Middle frontal gyrus (tissue), 1 donor: ENCODE results near the gene ARHGEF28.

Source experiments
- DNase-seq: peaks from one replicate; pipeline ENCODE4 v3.0.0-alpha.2; 2015; ENCODE audit warnings: low spot score; ENCODE audit errors: extremely low spot score

The ARHGEF28 gene

GRCh38 chr5:73922875-73923557 lies 297.0 kb downstream of the ARHGEF28 start:
- no peak for DNase-seq

GRCh38 chr5:73928476-73929070 lies 302.6 kb downstream of the ARHGEF28 start:
- no peak for DNase-seq

DNA sequence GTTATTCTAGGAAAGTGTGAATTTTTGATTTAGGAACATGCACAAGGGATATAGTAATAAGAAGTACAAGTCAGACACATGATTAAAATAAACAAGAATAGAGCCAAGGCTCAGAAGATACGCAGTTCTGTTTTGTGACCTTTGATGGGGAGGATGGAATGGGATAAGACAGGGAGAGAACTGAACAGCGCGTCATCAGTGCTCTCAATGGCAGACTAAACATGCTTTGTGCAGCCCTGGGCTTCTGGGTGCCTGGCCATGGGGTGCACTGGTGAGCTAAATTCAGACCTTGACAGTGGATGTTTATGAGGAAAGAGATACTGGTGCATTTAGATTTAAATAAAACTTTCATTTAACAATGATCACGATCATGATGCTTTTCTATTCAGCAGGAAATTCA lies 309.7 kb downstream of the ARHGEF28 start:
- no peak for DNase-seq

GRCh38 chr5:73938280-73938937 lies 312.4 kb downstream of the ARHGEF28 start:
- no peak for DNase-seq

- no peak for DNase-seq
Measured at GRCh38 chr5:73938938-73939320, 312.9 kb downstream of the ARHGEF28 start.

GRCh38 chr5:73939557-73939956 lies 313.6 kb downstream of the ARHGEF28 start:
- no peak for DNase-seq

DNA sequence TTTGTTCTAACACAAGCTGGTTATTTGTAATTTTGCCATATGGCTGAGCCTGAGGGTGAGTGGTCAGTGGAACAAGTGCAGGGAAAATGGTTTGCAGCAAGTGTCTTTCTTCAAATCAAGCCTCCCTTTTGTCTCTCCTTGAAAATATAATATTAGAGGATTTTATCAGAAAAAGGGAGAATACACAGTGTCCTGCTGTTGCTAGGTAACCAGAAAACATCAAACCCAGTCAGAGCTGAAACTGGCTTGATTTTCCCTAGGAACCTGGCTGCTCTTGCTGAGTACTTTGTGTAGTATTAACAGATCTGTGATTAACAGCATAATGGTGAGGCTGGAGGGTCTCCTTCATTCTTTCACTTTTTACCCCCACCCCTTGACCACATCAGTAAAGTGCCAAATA lies 314.0 kb downstream of the ARHGEF28 start:
- DNase-seq, result no peak

DNA sequence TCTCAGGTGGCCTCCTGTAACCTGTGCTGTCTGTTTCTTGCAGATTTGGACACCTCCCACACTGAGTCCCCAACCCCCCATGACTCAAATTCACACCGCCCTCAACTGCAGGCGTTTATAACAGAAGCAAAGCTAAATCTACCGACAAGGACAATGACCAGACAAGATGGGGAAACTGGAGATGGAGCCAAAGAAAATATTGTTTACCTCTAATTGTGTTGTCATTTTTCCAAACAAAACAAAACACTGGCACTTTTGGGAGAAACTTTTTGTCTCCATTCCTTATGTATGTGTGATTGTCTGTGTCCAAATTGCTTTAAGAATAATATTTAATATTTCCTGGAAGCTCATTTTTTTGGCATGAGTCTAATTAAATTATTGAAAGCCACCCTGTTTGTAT lies 314.8 kb downstream of the ARHGEF28 start:
- no peak for DNase-seq

- DNase-seq, result no peak
Measured at GRCh38 chr5:73942783-73943182, 316.8 kb downstream of the ARHGEF28 start.

DNA sequence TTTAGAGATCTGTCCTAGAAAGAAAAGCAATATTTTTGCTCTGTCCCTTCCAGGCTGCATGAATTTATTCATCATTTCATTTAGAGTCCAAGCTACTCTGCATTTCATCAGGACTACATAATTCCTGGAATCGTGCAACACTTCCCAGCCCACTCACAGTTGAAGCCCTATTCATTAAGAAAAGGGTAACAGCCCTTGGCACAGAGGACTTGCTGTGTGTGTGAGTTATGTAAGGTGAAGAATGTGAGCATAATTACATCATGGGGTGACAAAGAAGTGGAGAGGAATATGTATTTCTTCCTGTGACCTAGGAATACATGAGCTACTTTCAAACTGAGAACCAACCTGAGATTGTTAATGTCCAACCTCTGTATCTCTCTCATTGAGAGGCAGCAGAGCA lies 317.4 kb downstream of the ARHGEF28 start:
- no peak for DNase-seq

DNA sequence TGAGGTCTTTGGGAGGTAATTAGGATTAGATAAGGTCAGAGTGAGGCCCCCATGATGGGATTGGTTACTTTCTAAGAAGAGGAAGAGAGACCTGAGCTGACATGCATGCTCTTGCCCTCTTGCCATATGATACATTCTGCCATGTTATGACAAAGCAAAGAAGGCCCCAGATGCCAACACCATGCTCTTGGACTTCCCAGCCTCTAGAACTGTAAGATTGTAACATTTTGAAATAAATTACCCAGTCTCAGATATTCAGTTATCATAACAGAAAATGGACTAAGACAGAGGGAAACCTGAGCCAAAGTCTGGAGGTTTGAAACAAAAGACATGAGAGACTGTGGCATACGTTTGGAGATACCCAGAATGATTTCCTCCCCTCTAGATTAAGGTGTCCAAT lies 318.6 kb downstream of the ARHGEF28 start:
- no peak for DNase-seq

GRCh38 chr5:73945505-73945904 lies 319.5 kb downstream of the ARHGEF28 start:
- DNase-seq, result no peak

GRCh38 chr5:73946278-73946677 lies 320.3 kb downstream of the ARHGEF28 start:
- DNase-seq, result no peak

DNA sequence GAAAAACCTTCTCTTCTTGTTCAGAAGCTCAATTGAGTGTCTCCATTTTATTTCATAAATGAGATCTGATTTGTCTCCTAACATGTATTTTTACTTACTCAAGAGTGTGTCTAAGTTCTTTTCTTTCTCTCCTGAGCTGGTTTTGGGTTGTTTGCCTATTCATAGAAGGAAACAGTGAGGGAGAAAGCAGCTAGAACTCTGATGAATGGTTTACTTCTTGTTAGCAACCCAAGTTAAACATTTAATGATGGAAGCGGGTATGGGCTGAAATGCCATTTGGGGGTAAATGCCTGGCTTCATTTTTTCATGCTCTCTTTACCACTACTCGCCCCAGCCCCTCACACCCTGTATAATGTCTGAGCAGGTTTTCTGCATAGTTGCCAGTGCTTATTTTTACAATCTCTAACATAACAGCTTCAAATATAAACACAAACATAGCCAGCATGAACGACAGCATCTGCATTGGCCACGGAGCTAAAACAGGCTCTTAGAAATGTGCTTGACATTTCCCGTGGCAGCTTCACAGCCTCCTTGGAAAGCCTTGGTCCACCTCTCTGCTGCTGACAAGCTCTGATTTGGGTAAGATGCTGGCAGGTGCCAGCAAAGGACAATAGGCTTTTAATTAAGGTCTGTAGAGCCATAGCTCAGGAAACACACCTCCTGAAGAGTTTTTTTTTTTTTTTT lies 321.1 kb downstream of the ARHGEF28 start:
- DNase-seq, result no peak

DNA sequence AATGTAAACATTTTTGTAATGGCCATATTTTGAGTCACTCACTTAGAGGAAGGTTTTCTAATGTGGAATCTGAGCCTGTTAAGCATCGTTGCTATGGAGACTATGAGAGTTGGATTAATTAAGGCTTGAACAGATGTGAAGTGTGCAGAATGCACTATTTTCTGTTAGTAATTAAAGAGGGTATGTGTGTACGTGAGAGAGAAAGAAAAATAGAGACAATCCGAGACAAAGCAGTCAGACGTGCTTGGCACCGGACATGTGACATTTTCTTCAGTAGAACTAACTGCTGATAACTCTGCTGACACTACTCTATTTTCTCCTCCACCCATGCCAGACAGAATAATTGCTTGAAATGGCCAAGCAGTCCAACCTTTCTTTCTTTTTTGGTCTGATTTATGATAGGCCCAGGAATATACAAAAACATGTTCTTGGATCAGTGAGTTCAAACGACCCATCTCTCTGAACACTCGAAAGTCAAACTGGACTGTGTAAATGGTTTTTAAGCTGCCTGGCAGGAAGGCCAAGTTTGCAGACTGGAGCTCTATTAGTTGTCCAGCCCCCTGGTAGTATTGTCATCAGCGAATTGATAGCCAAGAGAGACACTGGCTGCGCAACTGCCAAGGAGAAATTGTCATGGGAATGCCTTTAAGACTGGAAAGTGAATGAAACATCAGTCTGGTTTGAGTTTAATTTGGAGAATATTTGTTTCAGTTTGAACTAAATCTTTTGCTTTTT lies 322.1 kb downstream of the ARHGEF28 start:
- DNase-seq, result no peak

- no peak for DNase-seq
Measured at GRCh38 chr5:73948720-73949119, 322.7 kb downstream of the ARHGEF28 start.

- no peak for DNase-seq
Measured at GRCh38 chr5:73950441-73950873, 324.5 kb downstream of the ARHGEF28 start.

GRCh38 chr5:73950912-73951430 lies 325.0 kb downstream of the ARHGEF28 start:
- DNase-seq, result no peak

DNA sequence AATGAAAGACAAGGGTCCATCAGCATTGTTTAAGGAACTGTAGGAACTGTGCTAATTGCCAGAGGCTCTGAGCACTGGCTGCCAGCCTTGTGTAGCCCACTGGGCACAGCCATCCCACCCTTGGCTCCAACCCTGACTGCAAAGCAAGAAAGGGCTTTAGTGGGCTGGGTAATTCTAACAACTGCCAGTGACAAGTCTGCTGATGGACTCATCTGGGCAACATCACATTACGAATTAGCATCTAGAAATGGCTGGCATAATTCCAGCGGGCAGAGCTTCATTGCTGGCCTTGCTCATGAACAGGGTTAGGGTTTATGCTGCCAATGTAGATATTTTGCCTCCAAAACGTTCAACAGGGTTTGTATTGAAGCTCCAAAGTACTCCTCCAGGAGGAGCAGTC lies 326.9 kb downstream of the ARHGEF28 start:
- DNase-seq, result no peak

GRCh38 chr5:73954381-73954780 lies 328.4 kb downstream of the ARHGEF28 start:
- no peak for DNase-seq

GRCh38 chr5:73955271-73955846 lies 329.4 kb downstream of the ARHGEF28 start:
- peak; percentile 48 for DNase-seq
